ENCODE data around the gene ARSD. TPM values are rescaled to one million over a fixed set of nuclear protein-coding genes. Genes with fewer than 3 reads are reported as not detected.
"Not testable (repeated sequence)": the region's sequence is repeated elsewhere in the genome, so short reads cannot be mapped to it uniquely, and the experiment has no call there.

Gene ARSD, protein sequence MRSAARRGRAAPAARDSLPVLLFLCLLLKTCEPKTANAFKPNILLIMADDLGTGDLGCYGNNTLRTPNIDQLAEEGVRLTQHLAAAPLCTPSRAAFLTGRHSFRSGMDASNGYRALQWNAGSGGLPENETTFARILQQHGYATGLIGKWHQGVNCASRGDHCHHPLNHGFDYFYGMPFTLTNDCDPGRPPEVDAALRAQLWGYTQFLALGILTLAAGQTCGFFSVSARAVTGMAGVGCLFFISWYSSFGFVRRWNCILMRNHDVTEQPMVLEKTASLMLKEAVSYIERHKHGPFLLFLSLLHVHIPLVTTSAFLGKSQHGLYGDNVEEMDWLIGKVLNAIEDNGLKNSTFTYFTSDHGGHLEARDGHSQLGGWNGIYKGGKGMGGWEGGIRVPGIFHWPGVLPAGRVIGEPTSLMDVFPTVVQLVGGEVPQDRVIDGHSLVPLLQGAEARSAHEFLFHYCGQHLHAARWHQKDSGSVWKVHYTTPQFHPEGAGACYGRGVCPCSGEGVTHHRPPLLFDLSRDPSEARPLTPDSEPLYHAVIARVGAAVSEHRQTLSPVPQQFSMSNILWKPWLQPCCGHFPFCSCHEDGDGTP
- total RNA-seq: 10 to 100 TPM; 44.2 to 75.9 TPM

DNA sequence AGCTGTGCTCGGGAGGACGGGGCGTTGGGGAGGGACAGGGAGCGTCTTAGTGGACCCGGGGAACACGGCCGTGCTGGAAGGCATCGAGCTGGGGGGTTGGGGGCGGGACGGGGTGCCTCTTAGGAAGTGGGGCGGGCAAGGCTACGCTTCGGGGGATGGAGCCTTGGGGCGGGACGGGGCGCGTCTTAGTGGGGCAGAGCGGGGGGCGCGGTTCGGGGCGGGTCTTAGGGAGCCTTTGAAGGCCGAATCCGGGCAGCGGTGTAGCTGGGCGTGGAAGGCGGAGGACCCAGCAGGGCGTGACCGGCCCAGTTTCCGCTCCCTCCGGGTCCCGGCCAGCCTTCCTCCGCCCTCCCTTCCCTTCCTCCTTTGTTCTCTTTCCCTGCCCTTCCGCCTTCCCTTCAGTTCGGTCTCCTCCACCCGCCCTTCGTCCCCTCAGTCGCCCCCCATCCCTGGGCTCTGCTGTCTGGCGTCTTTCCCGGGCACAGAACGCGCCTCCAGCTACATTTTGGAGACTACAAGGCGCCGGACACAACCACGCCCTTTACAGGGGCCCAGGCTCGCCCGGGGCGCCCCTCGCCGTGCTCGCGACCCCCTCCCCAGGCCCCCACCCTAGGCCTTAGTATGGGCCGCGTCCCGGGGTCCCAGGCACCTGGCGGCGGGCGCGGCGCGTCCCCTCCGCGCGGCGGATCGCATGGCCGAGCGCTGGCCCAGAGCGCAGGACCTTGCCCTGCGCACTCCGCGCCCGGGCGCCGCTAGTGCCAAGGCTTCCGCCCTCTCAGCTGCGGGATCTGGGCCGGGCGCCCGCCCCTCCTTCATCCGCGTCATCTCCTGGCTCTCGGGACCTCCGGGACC is at the start of gene ARSD:
Gene ARSD, minus strand, starts transcription at position 757 of the 852 bp plus-strand sequence. Its CDS starts 64 bp downstream, at position 693.
- Histone ChIP-seq H3K27me3 (no peaks in the 10 kb centered on the region), H3K36me3 (no peaks in the 10 kb centered on the region), H3K4me1 (no peaks in the 10 kb centered on the region), H3K27ac (peak within 1 kb of the TSS; percentile 98), H3K9me3 (no peaks in the 10 kb centered on the region), H3K9ac (ENCODE audit: low read depth in 2 of 2, low read length in 2 of 2) (peak within 1 kb of the TSS; percentile 77 to 83), H3K4me3 (peak within 1 kb of the TSS; percentile 62)
- intact Hi-C loops (cut with DNase I): no loop called here
- TF ChIP-seq, protein P1, sequence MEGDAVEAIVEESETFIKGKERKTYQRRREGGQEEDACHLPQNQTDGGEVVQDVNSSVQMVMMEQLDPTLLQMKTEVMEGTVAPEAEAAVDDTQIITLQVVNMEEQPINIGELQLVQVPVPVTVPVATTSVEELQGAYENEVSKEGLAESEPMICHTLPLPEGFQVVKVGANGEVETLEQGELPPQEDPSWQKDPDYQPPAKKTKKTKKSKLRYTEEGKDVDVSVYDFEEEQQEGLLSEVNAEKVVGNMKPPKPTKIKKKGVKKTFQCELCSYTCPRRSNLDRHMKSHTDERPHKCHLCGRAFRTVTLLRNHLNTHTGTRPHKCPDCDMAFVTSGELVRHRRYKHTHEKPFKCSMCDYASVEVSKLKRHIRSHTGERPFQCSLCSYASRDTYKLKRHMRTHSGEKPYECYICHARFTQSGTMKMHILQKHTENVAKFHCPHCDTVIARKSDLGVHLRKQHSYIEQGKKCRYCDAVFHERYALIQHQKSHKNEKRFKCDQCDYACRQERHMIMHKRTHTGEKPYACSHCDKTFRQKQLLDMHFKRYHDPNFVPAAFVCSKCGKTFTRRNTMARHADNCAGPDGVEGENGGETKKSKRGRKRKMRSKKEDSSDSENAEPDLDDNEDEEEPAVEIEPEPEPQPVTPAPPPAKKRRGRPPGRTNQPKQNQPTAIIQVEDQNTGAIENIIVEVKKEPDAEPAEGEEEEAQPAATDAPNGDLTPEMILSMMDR (IDR thresholded peaks at IDR 0.05): no peak
- DNase-seq: peak; percentile 96

DNA sequence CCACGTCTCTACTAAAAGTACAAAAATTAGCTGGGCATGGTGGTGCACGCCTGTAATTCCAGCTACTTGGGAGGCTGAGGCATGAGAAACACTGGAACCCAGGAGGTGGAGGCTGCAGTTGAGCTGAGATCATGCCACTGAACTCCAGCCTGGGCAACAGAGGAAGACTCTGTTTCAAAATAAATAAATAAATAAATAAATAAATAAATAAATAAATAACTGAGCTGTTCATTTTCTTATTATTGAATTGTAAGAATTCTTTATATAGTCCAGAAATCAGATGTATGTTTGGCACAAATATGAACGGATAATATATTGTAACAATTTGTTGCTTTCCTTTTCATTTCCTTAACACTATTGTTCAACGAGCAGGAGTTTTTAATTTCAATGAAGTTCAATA is 49.5 kb upstream of the ARSD start:
- H3K27me3 ChIP-seq; H3K9me3 ChIP-seq; H3K36me3 ChIP-seq; H3K27ac ChIP-seq; H3K4me1 ChIP-seq; H3K9ac ChIP-seq (ENCODE audit: low read depth in 2 of 2, low read length in 2 of 2); intact Hi-C loops (cut with DNase I); DNase-seq; H3K4me3 ChIP-seq: not testable (repeated sequence)

DNA sequence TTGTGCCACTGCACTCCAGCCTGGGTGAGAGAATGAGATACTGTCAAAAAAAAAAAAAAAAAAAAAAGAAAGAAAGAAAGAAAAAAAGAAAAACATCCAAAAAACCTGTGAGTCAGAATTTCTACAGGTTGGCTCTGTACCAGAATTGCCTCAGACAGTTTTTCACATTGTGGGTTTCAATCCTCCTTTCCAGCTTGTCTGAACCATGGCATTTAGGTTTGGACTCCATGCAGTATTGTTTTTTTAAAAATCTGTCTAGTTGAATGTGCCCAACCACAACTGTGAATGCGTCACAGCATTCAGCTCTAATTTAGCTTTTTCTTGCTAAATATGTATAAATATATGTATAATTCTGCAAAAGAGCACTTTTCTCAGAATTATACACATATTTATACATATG is 45.8 kb upstream of the ARSD start:
- H3K9ac ChIP-seq (ENCODE audit: low read depth in 2 of 2, low read length in 2 of 2): no peak overlapping the region
- H3K9me3 ChIP-seq: no peaks in the 10 kb centered on the region
- no peaks in the 10 kb centered on the region for H3K36me3 ChIP-seq
- no peak for DNase-seq
- TF ChIP-seq, protein P1 (IDR thresholded peaks at IDR 0.05): no peak
- H3K27ac ChIP-seq: no peak overlapping the region
- no peak overlapping the region for H3K4me3 ChIP-seq
- no peaks in the 10 kb centered on the region for H3K27me3 ChIP-seq
- no peaks in the 10 kb centered on the region for H3K4me1 ChIP-seq
- intact Hi-C loops (cut with DNase I): no loop called here

DNA sequence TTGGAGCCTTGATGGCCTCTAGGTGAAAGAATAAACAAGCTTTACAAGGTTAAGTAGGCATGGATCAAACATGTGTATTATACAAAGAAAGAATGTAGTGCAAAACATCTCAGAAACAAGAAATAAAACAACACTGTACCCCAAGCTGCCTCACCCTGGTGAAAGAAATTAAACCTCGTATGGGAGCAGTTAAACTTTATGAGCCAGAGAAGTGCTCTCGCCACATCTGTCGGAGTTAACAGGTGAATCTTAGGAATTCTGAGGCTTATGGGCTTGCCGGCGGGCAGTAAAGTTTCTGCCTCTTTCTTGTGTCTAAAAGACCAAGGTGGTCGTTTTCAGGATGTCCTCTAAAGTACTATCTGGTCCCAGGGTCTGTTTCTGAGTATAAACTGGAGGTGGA is 43.3 kb upstream of the ARSD start:
- H3K4me1 ChIP-seq: no peaks in the 10 kb centered on the region
- no peak overlapping the region for H3K9ac ChIP-seq (ENCODE audit: low read depth in 2 of 2, low read length in 2 of 2)
- no peak for DNase-seq
- TF ChIP-seq, protein P1 (IDR thresholded peaks at IDR 0.05): no peak
- H3K27ac ChIP-seq: no peak overlapping the region
- no peaks in the 10 kb centered on the region for H3K36me3 ChIP-seq
- H3K4me3 ChIP-seq: no peak overlapping the region
- no peaks in the 10 kb centered on the region for H3K27me3 ChIP-seq
- no peaks in the 10 kb centered on the region for H3K9me3 ChIP-seq
- intact Hi-C loops (cut with DNase I): no loop called here

DNA sequence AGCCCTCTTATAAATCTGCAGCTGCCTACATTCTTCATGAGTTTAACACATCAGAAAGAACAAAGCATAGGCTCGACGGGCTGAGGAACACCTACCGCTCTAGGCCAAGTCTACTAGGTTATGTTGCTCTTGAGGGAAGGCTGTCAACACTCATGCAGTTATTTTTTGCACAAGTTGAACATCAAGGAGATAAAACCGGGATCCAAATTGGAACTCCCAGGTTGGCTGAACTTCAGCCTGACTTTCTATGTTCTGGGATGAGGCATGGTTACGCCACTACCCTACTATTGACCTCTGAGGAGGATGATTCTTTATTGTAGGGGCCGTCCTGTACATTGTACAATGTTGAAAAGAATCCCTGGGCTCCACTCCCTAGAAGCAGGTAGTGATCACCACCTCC is 39.9 kb upstream of the ARSD start:
- H3K27ac ChIP-seq: no peak overlapping the region
- no peak overlapping the region for H3K4me3 ChIP-seq
- no peaks in the 10 kb centered on the region for H3K27me3 ChIP-seq
- TF ChIP-seq, protein P1 (IDR thresholded peaks at IDR 0.05): no peak
- H3K9me3 ChIP-seq: no peaks in the 10 kb centered on the region
- no peak overlapping the region for H3K9ac ChIP-seq (ENCODE audit: low read depth in 2 of 2, low read length in 2 of 2)
- DNase-seq: no peak
- no peaks in the 10 kb centered on the region for H3K36me3 ChIP-seq
- intact Hi-C loops (cut with DNase I): no loop called here
- H3K4me1 ChIP-seq: no peaks in the 10 kb centered on the region

Measured in colonic mucosa (tissue), 4 donors.